Prostate gland (tissue), 2 donors: Measurements from ENCODE around the gene TRAPPC6A. TPM values are rescaled to one million over a fixed set of nuclear protein-coding genes. Genes with fewer than 3 reads are reported as not detected.

Source experiments
- DNase-seq: peaks from one replicate; pipeline ENCODE4 v3.0.0-alpha.2; 2019; ENCODE audit warnings: low spot score
- H3K27ac ChIP-seq, 2 donors: fragments of 200-600 bp; sonication (generic); 2 replicates each; pipeline ENCODE4 v1.5.1; 2017 to 2019
- H3K27me3 ChIP-seq: fragments of 200-600 bp; sonication (generic); replicated peaks from 2 replicates; pipeline ENCODE4 v1.5.1; 2019; ENCODE audit not compliant: insufficient read depth
- H3K36me3 ChIP-seq, 2 donors: fragments of 200-600 bp; sonication (generic); 1 replicate in 1 of 2; 2 replicates in 1 of 2; pipeline versions ENCODE4 v1.5.1 to v1.8.1; 2017 to 2019
- H3K4me1 ChIP-seq: fragments of 200-600 bp; sonication (generic); replicated peaks from 2 replicates; pipeline ENCODE4 v1.5.1; 2019
- H3K4me3 ChIP-seq, 2 donors: fragments of 200-600 bp; sonication (generic); 2 replicates each; pipeline ENCODE4 v1.5.1; 2017 to 2019
- H3K9me3 ChIP-seq: fragments of 200-600 bp; sonication (generic); 2 replicates; pipeline ENCODE4 v1.5.1; 2017
- POLR2A ChIP-seq: fragments of 450-650 bp; IDR thresholded peaks from one replicate; pipeline ENCODE4 v1.6.1; 2016; ENCODE audit warnings: antibody characterized with exemption, mild to moderate bottlenecking
- POLR2AphosphoS5 ChIP-seq: sonication (generic); formaldehyde crosslinking; IDR thresholded peaks from one replicate; pipeline ENCODE4 v1.6.1; 2017; ENCODE audit warnings: antibody characterized with exemption
- WGBS: methylation state at CpG from one replicate; pipeline ENCODE4 v1.1.5; 2018; 5-methylcytosine and 5-hydroxymethylcytosine counted together
- intact Hi-C: fragments of 100-400 bp; cut with DNase I; formaldehyde crosslinking; loops from one replicate; pipeline ENCODE4 v1.14.2; 2022
- total RNA-seq, 2 donors: library from RNA; depleted of rRNA; stranded (reverse); fragments of >200 nt; gene quantifications; one replicate each; pipeline ENCODE4 v1.1.0, GENCODE V29; 2016
- TF ChIP-seq, protein P1 (sequence below), 4 experiments: fragments of 200-600 bp in 2 of 4; fragments of 450-650 bp in 2 of 4; sonication (generic) in 2 of 4; IDR thresholded peaks; 1 replicate in 3 of 4; 2 replicates in 1 of 4; pipeline ENCODE4 v1.5.1; 2016 to 2019; ENCODE audit warnings: antibody characterized with exemption in 4 of 4, mild to moderate bottlenecking in 2 of 4, moderate library complexity in 2 of 4

TRAPPC6A gene
- total RNA-seq, 2 donors from 2014 or later, result 57.0 to 80.4 TPM

- intact Hi-C loops, result no loop called here
- DNase-seq, result no peak
Measured at GRCh38 chr19:45218426-45218825, 40.4 kb upstream of the TRAPPC6A start.

DNA sequence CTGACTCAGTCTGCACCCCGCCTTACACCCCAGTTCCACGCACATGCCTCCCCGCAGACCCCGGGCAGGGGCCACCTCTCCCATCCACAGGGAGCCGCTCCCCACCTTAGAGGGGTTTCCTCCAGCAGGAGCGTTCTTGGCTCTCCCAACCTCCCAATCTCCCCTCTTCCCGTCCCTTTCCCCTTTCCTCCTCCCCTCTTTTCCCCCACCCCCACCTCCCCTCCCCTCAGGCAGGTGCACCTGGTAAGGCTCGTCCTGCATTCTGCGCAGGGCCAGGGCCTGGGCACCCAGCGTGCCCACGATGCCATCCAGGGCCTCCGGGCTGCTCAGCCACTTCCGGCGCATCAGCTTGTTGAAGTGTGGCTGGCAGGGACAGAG is 39.9 kb upstream of the TRAPPC6A start:
- no peaks in the 10 kb centered on the region for H3K27me3 ChIP-seq
- intact Hi-C loops, result no loop called here
- H3K4me1 ChIP-seq, result no peaks in the 10 kb centered on the region
- 50% methylated on average over 14 of the region's 14 CpGs for WGBS
- H3K27ac ChIP-seq, result no peak overlapping the region
- no peak overlapping the region for H3K4me3 ChIP-seq
- no peak for DNase-seq
- H3K36me3 ChIP-seq, result no peaks in the 10 kb centered on the region
- no peak for TF ChIP-seq POLR2AphosphoS5
- no peak for TF ChIP-seq POLR2A
- TF ChIP-seq, protein P1, sequence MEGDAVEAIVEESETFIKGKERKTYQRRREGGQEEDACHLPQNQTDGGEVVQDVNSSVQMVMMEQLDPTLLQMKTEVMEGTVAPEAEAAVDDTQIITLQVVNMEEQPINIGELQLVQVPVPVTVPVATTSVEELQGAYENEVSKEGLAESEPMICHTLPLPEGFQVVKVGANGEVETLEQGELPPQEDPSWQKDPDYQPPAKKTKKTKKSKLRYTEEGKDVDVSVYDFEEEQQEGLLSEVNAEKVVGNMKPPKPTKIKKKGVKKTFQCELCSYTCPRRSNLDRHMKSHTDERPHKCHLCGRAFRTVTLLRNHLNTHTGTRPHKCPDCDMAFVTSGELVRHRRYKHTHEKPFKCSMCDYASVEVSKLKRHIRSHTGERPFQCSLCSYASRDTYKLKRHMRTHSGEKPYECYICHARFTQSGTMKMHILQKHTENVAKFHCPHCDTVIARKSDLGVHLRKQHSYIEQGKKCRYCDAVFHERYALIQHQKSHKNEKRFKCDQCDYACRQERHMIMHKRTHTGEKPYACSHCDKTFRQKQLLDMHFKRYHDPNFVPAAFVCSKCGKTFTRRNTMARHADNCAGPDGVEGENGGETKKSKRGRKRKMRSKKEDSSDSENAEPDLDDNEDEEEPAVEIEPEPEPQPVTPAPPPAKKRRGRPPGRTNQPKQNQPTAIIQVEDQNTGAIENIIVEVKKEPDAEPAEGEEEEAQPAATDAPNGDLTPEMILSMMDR (IDR thresholded peaks at IDR 0.05), result no peak
- no peaks in the 10 kb centered on the region for H3K9me3 ChIP-seq

More at GRCh38 chr19:45218426-45218825, 40.4 kb upstream of the TRAPPC6A start:
- Histone ChIP-seq H3K4me3 (no peak overlapping the region), H3K4me1 (no peaks in the 10 kb centered on the region), H3K27me3 (no peaks in the 10 kb centered on the region), H3K9me3 (no peaks in the 10 kb centered on the region), H3K36me3 (no peaks in the 10 kb centered on the region), H3K27ac (no peak overlapping the region)
- WGBS, result 57% methylated on average over 4 of the region's 4 CpGs
- TF ChIP-seq POLR2AphosphoS5 (no peak), POLR2A (no peak)
- TF ChIP-seq, protein P1 (IDR thresholded peaks at IDR 0.05), result no peak

DNA sequence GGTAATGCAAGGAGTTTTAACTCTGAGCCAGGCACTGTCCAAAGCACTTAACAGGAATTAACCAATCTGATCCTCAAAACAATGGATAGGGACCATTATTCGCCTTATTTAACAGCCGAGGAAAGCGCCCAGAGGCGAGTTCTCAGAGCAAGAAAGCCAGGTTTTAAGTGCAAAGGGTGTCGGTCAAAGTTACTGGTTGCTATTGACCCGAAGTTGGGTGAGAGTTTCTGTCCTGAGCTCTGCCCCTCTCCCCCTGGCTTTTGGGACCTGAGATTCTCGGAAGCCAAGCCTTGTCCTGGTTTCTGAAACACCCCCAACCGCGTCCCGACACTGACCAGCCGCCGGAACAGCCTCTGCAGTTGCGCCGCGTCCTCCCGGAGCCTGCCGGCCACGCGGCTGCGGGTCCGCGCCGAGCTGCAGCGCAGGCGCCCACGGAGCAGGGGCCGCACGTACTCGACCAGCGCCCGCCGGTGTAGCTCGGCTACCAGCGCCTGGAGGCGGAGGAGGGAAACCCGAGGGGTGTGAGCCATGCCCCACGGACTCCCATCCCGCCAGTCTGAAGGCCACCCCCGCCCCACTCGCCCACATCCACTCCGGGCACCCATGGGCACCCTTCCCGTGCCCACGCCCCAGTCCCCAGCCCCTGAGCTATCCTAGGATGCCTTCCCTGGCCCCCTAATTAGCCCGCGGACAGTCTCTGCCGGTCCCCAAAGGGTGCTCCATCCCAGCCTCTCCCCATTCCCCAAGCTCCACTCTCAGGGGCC is 39.3 kb upstream of the TRAPPC6A start:
- H3K4me3 ChIP-seq, result no peak overlapping the region
- no peaks in the 10 kb centered on the region for H3K4me1 ChIP-seq
- no peaks in the 10 kb centered on the region for H3K9me3 ChIP-seq
- H3K27me3 ChIP-seq, result no peaks in the 10 kb centered on the region
- no peak for DNase-seq
- TF ChIP-seq, protein P1 (IDR thresholded peaks at IDR 0.05), result no peak
- TF ChIP-seq POLR2AphosphoS5 (no peak), POLR2A (no peak)
- intact Hi-C loops, result no loop called here
- no peaks in the 10 kb centered on the region for H3K36me3 ChIP-seq
- no peak overlapping the region for H3K27ac ChIP-seq
- 17% methylated on average over 46 of the region's 46 CpGs for WGBS

DNA sequence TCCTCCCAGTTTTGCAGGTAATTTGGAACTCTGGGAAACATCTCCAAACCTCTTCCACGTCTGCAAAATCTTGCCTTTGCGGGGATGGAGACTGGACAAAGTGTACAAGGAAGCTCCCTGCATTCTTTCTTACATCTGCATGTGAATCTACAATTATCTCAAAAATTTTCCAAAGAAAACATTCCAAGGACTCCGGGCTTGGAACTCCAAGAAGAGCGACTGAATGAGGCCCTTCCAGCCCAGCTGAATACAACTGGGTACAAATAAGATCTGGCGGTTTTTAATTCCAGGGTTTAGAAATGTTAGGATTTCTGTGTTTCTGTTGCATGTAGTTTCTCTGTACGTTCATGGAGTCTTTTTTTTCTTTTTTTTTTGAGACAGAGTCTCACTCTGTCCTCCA is 38.6 kb upstream of the TRAPPC6A start:
- DNase-seq, result no peak
- 67% methylated on average over 6 of the region's 6 CpGs for WGBS
- H3K4me1 ChIP-seq, result no peaks in the 10 kb centered on the region
- H3K9me3 ChIP-seq, result no peaks in the 10 kb centered on the region
- H3K4me3 ChIP-seq, result no peak overlapping the region
- TF ChIP-seq, protein P1 (IDR thresholded peaks at IDR 0.05), result no peak
- TF ChIP-seq POLR2AphosphoS5, result no peak
- no peak for TF ChIP-seq POLR2A
- intact Hi-C loops, result no loop called here
- H3K36me3 ChIP-seq, result no peaks in the 10 kb centered on the region
- H3K27ac ChIP-seq, result no peak overlapping the region
- H3K27me3 ChIP-seq, result no peaks in the 10 kb centered on the region
